Gastrocnemius medialis (tissue), 4 donors: ENCODE data around the gene RHEX.

ENCODE experiments used
- CTCF ChIP-seq, 5 experiments: fragments of 450-650 bp in 3 of 5; fragments of 200-600 bp in 2 of 5; sonication (generic) in 2 of 5; IDR thresholded peaks in 4 of 5; conservative IDR thresholded peaks in 1 of 5; 1 replicate in 4 of 5; 2 replicates in 1 of 5; pipeline ENCODE4 v1.5.1; 2016 to 2019; ENCODE audit warnings: antibody characterized with exemption in 5 of 5, mild to moderate bottlenecking in 3 of 5, moderate library complexity in 3 of 5
- POLR2A ChIP-seq, 2 donors: fragments of 450-650 bp; IDR thresholded peaks; one replicate each; pipeline ENCODE4 v1.6.1; 2017; ENCODE audit warnings: antibody characterized with exemption in 2 of 2, mild to moderate bottlenecking in 2 of 2, moderate library complexity in 2 of 2

GRCh38 chr1:206082831-206083695 is 30.1 kb downstream of the RHEX start:
- TF ChIP-seq CTCF (IDR thresholded peaks at IDR 0.05 in 4 of 5, conservative IDR thresholded peaks at IDR 0.05 in 1 of 5): no peak
- TF ChIP-seq POLR2A (IDR thresholded peaks at IDR 0.05): no peak
